Measurements from ENCODE around the gene TRIM17.

- TF ChIP-seq CEBPB (IDR thresholded peaks at IDR 0.05; ENCODE audit: low read depth, low read length) (no peak), SUZ12 (IDR thresholded peaks at IDR 0.05; ENCODE audit: low read length) (no peak)
Observed at GRCh38 chr1:228440761-228441500, 24.3 kb upstream of the TRIM17 start.
